IPS-18c (cell line): ENCODE data around the gene PSMC2.
"Not testable (repeated sequence)": the region's sequence is repeated elsewhere in the genome, so short reads cannot be mapped to it uniquely, and the experiment has no call there.

Experiments
- H3K4me3 ChIP-seq: 2 replicates; pipeline ENCODE4 v1.7.0; 2013; ENCODE audit warnings: low read depth, mild to moderate bottlenecking, low read length, moderate library complexity; ENCODE audit not compliant: insufficient read depth
- H3K9me3 ChIP-seq: one replicate; pipeline ENCODE4 v1.6.1; 2013; ENCODE audit warnings: mild to moderate bottlenecking, low read length, moderate library complexity; ENCODE audit not compliant: control insufficient read depth, insufficient read depth

PSMC2 gene

DNA sequence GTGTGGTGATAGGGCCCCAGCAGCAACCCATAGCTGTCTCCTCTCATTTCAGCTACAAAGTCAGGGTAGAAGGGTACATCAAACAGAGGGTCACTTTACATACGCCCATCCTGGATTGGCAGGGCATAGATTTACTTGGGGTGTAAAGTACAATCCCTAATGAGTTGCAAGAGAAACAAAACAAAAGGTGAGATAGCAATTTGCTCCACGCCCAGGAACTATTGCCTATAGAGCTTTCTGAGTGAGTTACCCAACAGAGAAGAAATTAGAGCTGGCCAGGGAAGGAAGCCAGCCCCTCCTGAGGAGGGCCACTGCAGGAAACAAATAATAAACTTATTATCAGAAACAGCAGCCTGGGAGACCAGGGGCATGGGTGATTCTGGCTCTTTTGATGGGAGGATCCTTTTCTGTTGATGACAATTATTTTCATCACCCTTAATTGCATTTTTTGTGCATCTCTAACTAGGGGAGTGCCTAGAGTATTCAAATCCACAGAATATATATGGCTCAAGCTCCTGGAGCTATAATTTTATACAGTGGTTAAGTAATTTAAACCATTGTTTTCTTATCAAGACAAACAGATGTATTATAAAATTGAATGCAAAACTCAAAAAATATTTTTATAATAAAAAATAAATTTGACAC is 51.2 kb downstream of the PSMC2 start:
- H3K9me3 ChIP-seq = no peaks in the 10 kb centered on the region

DNA sequence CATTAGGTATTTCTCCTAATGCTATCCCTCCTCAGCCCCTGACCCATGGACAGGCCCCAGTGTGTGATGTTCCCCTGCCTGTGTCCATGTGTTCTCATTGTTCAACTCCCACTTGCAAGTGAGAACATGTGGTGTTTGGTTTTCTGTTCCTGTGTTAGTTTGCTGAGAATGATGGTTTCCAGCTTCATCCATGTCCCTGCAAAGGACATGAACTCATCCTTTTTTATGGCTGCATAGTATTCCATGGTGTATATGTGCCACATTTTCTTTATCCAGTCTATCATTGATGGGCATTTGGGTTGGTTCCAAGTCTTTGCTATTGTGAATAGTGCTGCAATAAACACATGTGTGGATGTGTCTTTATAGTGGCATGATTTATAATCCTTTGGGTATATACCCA is 52.2 kb downstream of the PSMC2 start:
- H3K9me3 ChIP-seq, H3K4me3 ChIP-seq: not testable (repeated sequence)

More for the DNA sequence above, 51.2 kb downstream of the PSMC2 start:
- no peak overlapping the region for H3K4me3 ChIP-seq

DNA sequence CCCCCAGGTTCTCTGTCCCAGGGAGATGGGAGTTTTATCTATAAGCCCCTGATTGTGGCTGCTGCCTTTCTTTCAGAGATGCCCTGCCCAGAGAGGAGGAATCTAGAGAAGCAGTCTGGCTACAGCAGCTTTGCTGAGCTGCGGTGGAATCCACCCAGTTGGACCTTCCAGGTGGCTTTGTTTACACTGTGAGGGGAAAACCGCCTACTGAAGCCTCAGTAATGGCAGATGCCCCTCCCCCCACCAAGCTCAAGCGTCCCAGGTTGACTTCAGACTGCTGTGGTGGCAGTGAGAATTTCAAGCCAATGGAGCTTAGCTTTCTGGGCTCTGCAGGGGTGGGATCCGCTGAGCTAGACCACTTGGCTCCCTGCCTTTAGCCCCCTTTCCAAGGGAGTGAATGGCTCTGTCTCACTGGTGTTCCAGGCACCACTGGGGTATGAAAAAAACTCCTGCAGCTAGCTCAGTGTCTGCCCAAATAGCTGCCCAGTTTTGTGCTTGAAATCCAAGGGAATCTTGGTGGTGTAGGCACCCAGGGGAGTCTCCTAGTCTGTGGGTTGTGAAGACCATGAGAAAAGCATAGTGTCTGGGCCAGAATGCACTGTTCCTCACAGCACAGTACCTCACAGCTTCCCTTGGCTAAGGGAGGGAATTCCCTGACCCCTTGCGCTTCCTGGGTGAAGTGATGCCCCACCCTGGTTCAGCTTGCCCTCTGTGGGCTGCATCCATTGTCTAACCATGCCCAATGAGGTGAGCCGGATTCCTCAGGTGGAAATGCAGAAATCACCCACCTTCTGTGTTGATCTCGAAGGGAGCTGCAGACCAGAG is 58.6 kb downstream of the PSMC2 start:
- H3K9me3 ChIP-seq, H3K4me3 ChIP-seq: not testable (repeated sequence)

DNA sequence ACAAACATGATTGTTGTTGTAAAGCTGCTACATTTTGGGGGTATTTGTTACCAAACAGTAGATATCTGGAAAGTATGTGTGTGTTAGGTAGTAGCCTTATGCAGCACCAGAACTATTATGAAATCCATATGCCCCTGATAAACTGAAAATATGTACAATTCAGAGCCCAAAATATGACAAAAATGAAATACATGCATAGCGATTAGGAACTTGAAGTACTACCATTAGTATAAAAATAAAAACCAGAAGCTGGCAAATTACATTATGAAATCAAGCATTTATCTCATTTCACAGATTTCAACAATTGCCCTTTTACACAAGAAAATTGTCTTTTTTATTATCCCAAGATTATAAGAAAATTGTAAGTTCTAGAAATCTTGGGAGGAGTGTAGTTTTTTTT is 64.7 kb downstream of the PSMC2 start:
- H3K4me3 ChIP-seq = no peak overlapping the region

DNA sequence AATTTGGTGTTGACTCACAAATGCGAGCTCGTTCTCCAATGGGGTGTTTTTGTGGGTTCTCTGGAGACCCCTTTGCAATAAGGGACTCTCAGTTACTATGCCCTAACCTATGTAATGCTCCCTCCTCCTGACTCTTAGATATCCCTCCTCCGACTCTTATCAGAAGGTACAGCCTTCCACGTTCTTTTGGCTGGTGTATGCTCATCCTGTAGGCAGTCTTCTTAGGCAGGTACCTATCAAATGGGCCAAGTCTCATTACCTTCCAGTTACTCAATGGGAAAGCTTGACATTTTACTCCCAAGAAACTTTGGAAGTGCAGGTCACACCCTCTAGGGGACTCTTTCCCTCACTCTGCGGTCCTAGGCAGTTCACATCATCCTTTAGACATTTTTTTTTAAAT is 66.0 kb downstream of the PSMC2 start:
- no peak overlapping the region for H3K4me3 ChIP-seq
- H3K9me3 ChIP-seq = no peaks in the 10 kb centered on the region

More for the DNA sequence above, 64.7 kb downstream of the PSMC2 start:
- H3K9me3 ChIP-seq = no peaks in the 10 kb centered on the region

DNA sequence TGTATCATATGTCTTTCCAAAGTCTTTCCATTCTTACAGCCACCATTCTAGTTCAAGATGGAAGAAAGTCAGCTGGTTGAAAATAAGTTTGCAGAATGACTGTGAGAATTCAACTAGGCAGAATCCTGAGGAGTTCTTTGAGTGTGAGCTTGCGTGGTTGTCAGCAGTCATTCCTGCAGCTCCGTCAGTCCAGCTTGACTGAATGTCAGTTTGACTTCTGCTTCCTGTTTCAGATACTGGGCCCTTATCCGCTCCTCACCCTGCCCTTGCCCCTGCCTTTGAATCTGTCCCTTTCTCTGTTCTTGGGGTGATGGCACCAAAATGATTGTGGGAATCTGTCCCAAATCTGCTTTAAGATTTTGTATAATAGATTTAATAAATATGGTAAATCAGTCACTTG is 70.8 kb downstream of the PSMC2 start:
- Histone ChIP-seq H3K4me3 (no peak overlapping the region), H3K9me3 (no peaks in the 10 kb centered on the region)
